ENCODE data around the gene FOXL1. TPM values are rescaled to one million over a fixed set of nuclear protein-coding genes. Genes with fewer than 3 reads are reported as not detected.

FOXL1 gene
- total RNA-seq, 1 donor, result under 0.01 TPM

DNA sequence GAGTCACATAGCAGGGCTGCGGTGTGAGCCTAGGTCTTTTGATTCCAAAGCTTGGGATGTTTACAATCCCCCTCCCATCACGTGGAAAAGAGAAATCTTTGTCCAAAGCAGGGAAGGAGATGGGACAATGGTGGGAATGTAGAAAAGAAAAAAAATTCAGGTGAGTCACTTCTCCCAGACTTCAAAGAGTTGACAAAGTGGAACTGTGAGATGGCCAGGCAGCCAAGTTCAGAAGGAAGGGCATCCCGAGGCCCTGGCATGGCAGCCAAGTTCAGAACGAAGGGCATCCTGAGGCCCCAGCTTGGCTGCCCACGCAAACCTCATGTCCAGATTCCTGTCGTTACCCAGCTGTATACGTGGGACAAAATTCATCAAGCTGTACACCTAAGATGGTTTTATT, 47.5 kb downstream of the FOXL1 start:
- no peak for DNase-seq (ENCODE audit: low read depth in 2 of 3, low spot score in 2 of 3)

DNA sequence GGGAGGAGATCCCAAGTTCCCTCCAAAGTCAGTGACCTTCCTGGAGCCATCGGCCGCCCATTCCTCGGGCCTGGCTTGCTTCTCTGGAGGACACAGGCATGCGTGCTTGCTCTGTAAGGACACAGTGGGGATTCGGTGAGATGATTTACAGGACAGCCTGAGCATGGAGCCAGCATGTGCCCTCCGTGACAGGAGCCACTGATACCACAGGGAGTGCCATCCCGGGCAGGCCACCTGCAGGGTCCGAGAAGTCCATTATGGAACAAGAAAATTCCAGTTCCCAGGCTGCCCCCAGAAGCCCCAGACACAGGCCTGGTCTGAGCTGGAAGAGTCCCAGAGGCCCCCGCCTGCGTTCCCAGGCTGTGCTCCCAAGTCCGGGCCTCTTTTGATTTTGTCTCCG, 47.9 kb downstream of the FOXL1 start:
- DNase-seq (ENCODE audit: low read depth in 2 of 3, low spot score in 2 of 3), result no peak

DNA sequence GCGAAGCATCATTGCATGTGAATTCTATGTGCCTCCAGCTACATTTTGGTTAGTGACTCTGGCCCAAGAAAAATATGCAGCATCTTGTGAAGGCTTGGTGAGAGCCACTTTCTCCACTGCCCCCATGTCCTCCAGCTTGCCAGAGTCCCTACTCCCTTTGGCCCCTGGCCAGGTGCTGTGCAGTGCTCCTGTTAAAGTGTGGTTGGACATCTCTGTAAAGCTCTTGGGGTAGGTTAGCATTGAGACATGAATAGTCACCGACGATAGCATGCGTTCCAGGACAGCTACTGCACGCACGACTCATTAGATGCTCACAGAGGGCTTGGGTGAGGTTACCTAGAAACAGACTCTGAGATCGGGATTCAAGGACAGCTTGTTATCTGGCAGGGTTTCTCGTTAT, 48.6 kb downstream of the FOXL1 start:
- no peak for DNase-seq (ENCODE audit: low read depth in 2 of 3, low spot score in 2 of 3)

DNA sequence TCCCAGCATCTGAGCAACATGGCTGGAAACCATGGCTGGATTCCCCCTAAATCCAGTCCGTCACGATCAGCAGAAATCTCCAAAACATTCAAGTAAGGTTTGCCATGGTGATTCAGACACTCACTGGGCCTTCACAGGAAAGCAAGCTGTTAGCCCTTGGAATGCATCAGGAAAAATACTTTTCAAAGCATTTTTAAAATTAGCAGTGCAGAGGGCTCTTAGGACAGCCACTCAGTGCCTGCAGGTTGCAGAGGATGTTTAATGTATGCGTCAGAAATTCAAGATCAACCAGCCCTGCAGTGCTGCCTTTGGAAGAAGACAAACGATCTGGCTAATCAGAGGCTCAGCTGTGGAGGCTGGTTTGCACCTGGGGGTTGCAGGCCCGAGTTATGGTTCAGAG, 50.3 kb downstream of the FOXL1 start:
- no peak for DNase-seq (ENCODE audit: low read depth in 2 of 3, low spot score in 2 of 3)

DNA sequence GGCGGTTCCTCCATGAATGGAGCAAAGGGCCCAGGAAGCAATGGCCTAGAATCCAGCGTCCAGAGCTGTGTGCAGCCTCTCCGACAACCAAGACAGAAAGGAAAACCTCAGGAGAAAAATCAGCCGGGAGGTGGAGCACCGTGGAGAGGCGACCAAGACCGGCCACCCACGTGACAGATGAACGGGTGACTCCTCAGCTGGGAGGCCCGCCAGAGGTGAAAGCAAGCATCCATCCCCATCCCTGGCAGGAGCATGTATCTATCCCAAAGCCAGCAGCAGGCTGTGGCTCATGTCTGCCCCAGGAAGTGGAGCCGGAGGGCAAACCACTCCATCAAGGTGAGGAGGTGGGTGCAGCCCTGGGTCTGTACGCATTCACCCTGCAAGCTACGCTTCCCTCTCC, 52.1 kb downstream of the FOXL1 start:
- no peak for DNase-seq (ENCODE audit: low read depth in 2 of 3, low spot score in 2 of 3)

DNA sequence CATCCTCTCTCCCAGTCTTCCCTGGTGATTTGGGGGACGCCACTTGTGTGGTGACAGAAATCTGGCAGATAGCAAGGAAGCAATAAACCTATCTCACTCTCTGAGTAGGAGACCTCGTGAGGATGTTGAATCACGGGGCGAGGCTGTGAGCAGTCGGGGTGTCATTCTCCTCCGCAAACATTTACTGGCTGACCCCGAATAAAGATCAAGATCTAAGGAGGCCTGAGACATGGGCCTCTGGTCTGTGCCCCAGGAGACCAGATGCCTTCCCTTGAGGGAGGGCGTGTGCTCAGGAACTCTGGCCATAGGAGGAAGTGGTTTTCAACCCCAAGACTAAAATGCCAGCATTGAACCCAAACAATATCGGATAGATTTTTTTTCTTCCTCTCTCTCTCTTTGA, 53.1 kb downstream of the FOXL1 start:
- no peak for DNase-seq (ENCODE audit: low read depth in 2 of 3, low spot score in 2 of 3)

Other genes with a start within 250 kb of the FOXL1 start
- gene FOXF1, start 68.0 kb upstream of the FOXL1 start, total RNA-seq, result under 0.01 TPM
- 18.0 TPM for gene MTHFSD, start 23.3 kb upstream of the FOXL1 start, total RNA-seq
- gene FOXC2, start 11.7 kb upstream of the FOXL1 start, total RNA-seq, result not detected